GM12873 (cell line): Measurements from ENCODE around the gene FAM3C.

Experiments used
- CTCF ChIP-seq: IDR thresholded peaks from 2 replicates; pipeline ENCODE4 v1.5.1; 2012; ENCODE audit warnings: low read depth, mild to moderate bottlenecking, moderate library complexity, low read length, control low read depth; ENCODE audit not compliant: insufficient read depth; ENCODE audit errors: missing control alignments

Gene FAM3C

GRCh38 chr7:121339082-121339481, 57.0 kb downstream of the FAM3C start:
- no peak for TF ChIP-seq CTCF

- TF ChIP-seq CTCF, result peak; percentile 40
These were observed 58.7 kb downstream of the FAM3C start for GRCh38 chr7:121337398-121337797.

GRCh38 chr7:121336579-121336978, 59.5 kb downstream of the FAM3C start:
- TF ChIP-seq CTCF, result no peak

- no peak for TF ChIP-seq CTCF
These were observed 61.0 kb downstream of the FAM3C start for GRCh38 chr7:121334875-121335648.

- no peak for TF ChIP-seq CTCF
These were observed 61.7 kb downstream of the FAM3C start for GRCh38 chr7:121334376-121334775.

- TF ChIP-seq CTCF, result no peak
These were observed 64.5 kb downstream of the FAM3C start for GRCh38 chr7:121331574-121331973.

GRCh38 chr7:121331048-121331447, 65.1 kb downstream of the FAM3C start:
- TF ChIP-seq CTCF, result no peak
